ENCODE measurements around the gene LRP8.

DNA sequence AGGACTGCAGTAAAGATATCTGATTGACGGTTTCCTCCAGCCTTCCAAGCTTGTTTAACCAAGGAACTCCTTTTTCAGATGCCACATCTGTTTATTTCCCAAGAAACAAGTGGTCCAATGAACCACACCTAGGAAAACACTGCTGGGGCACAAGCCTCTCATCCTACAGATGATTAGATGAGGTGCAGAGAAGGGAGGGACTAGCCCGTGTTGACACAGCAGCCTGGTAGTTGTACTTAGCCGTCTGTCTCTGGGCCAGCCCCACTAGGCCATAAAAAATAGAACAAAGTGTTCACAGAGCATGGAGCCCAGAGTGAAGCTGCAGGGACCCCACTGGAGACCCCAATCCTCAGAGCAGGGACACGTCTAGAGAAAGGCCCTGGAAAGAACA lies 32.1 kb downstream of the LRP8 start:
- no peak for TF ChIP-seq CTCF (IDR thresholded peaks at IDR 0.05)
- no peak for TF ChIP-seq EP300 (IDR thresholded peaks at IDR 0.05; ENCODE audit: borderline replicate concordance in 1 of 2, low read depth in 1 of 2, low read length in 1 of 2)
- TF ChIP-seq, protein P1, sequence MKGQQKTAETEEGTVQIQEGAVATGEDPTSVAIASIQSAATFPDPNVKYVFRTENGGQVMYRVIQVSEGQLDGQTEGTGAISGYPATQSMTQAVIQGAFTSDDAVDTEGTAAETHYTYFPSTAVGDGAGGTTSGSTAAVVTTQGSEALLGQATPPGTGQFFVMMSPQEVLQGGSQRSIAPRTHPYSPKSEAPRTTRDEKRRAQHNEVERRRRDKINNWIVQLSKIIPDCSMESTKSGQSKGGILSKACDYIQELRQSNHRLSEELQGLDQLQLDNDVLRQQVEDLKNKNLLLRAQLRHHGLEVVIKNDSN (IDR thresholded peaks at IDR 0.05; ENCODE audit: borderline replicate concordance, low read depth) = no peak
- no peak for TF ChIP-seq TCF12 (IDR thresholded peaks at IDR 0.05)

Data from SK-N-SH (cell line).